Activated B cell treated with CpG ODN at 0.5 μM for 24 hours (primary cell): ENCODE data around the gene MUC2. TPM values are rescaled to one million over a fixed set of nuclear protein-coding genes. Genes with fewer than 3 reads are reported as not detected.
A peak's percentile ranks its signal among the peaks of the same experiment; 100 is the strongest.

Experiments used
- ATAC-seq: fragments of 200-7000 bp; cut with Tn5 transposase; one replicate; pipeline ENCODE4 v1.10.0; 2021; ENCODE audit warnings: low read depth, mild to moderate bottlenecking, moderate library complexity
- CTCF ChIA-PET: fragments of 350-600 bp; sonication (Branson Sonifier 250); formaldehyde crosslinking; loops from one replicate; lab custom pipeline; 2021; ENCODE audit warnings: antibody characterized with exemption; lab: Charles Lee
- POLR2A ChIA-PET: fragments of 350-600 bp; sonication (Branson Sonifier 250); formaldehyde crosslinking; loops from one replicate; lab custom pipeline; 2021; ENCODE audit warnings: antibody characterized with exemption; lab: Charles Lee
- DNase-seq: peaks from one replicate; pipeline ENCODE4 v3.0.0; 2022
- H3K27ac Mint-ChIP-seq: one replicate; pipeline ENCODE4 v1.8.0; 2020; ENCODE audit warnings: mixed read lengths
- H3K27me3 Mint-ChIP-seq: one replicate; pipeline ENCODE4 v1.8.0; 2021; ENCODE audit warnings: mixed read lengths
- H3K36me3 Mint-ChIP-seq: one replicate; pipeline ENCODE4 v1.8.0; 2021; ENCODE audit warnings: low read depth, mixed read lengths
- H3K4me1 Mint-ChIP-seq: one replicate; pipeline ENCODE4 v1.8.0; 2021; ENCODE audit warnings: mixed read lengths
- H3K4me3 Mint-ChIP-seq: one replicate; pipeline ENCODE4 v1.8.0; 2020; ENCODE audit warnings: mild to moderate bottlenecking, mixed read lengths
- H3K9me3 Mint-ChIP-seq: one replicate; pipeline ENCODE4 v1.8.0; 2020; ENCODE audit warnings: mixed read lengths
- CTCF ChIP-seq: fragments of 200-600 bp; IDR thresholded peaks from one replicate; pipeline ENCODE4 v1.8.0; 2022; ENCODE audit warnings: antibody characterized with exemption, mild to moderate bottlenecking
- intact Hi-C: fragments of 100-400 bp; cut with micrococcal nuclease; formaldehyde crosslinking; loops from one replicate; pipeline ENCODE4 v1.15.1; 2024
- total RNA-seq: library from RNA; stranded (reverse); gene quantifications from 2 replicates; pipeline ENCODE4 v1.2.3, GENCODE V29; 2022

The MUC2 gene
- total RNA-seq, 1 donor from 2014 or later: not detected

- peaks cover 8% of the 10 kb centered on the region for H3K9me3 Mint-ChIP-seq
- no peaks in the 10 kb centered on the region for H3K36me3 Mint-ChIP-seq
- peaks cover 6% of the 10 kb centered on the region for H3K27me3 Mint-ChIP-seq
- DNase-seq (peak; percentile 12), ATAC-seq (no peak)
- CTCF ChIA-PET: no interaction called here
- POLR2A ChIA-PET: no interaction called here
- no peak overlapping the region for H3K27ac Mint-ChIP-seq
- no peak for TF ChIP-seq CTCF
- H3K4me1 Mint-ChIP-seq: no peaks in the 10 kb centered on the region
- H3K4me3 Mint-ChIP-seq: no peak overlapping the region
- intact Hi-C loops: no loop called here
These were observed 47.4 kb downstream of the MUC2 start for GRCh38 chr11:1121813-1122663.

GRCh38 chr11:1122664-1123002 lies 48.0 kb downstream of the MUC2 start:
- DNase-seq (no peak), ATAC-seq (no peak)
- peaks cover 6% of the 10 kb centered on the region for H3K27me3 Mint-ChIP-seq
- H3K27ac Mint-ChIP-seq: no peak overlapping the region
- peaks cover 8% of the 10 kb centered on the region for H3K9me3 Mint-ChIP-seq
- POLR2A ChIA-PET: no interaction called here
- CTCF ChIA-PET: no interaction called here
- H3K4me3 Mint-ChIP-seq: no peak overlapping the region
- no peaks in the 10 kb centered on the region for H3K4me1 Mint-ChIP-seq
- intact Hi-C loops: no loop called here
- H3K36me3 Mint-ChIP-seq: no peaks in the 10 kb centered on the region
- TF ChIP-seq CTCF: no peak

- peak; percentile 11 for DNase-seq
- Mint-ChIP-seq H3K4me3 (no peak overlapping the region), H3K27ac (no peak overlapping the region), H3K9me3 (peaks cover 8% of the 10 kb centered on the region), H3K27me3 (peaks cover 4% of the 10 kb centered on the region), H3K4me1 (no peaks in the 10 kb centered on the region), H3K36me3 (no peaks in the 10 kb centered on the region)
- TF ChIP-seq CTCF: no peak
- CTCF ChIA-PET: no interaction called here
- ATAC-seq: peak; percentile 14
- intact Hi-C loops: no loop called here
- POLR2A ChIA-PET: no interaction called here
These were observed 49.3 kb downstream of the MUC2 start for GRCh38 chr11:1123970-1124369.

Other genes with a start within 250 kb of the MUC2 start
- gene CRACR2B, start 247.0 kb upstream of the MUC2 start, total RNA-seq: 4.1 and 4.5 TPM in 2 replicates
- 14.4 and 14.5 TPM in 2 replicates for gene CD151, start 241.9 kb upstream of the MUC2 start, total RNA-seq
- 83.9 and 90.2 TPM in 2 replicates for gene POLR2L, start 232.3 kb upstream of the MUC2 start, total RNA-seq
- gene TSPAN4, start 232.0 kb upstream of the MUC2 start, total RNA-seq: 2.2 and 2.3 TPM in 2 replicates
- gene CHID1, start 164.1 kb upstream of the MUC2 start, total RNA-seq: 43.9 and 45.7 TPM in 2 replicates
- 49.6 and 54.3 TPM in 2 replicates for gene AP2A2, start 149.0 kb upstream of the MUC2 start, total RNA-seq
- gene MUC6, start 38.2 kb upstream of the MUC2 start, total RNA-seq: not detected in 2 replicates
- gene MUC5AC, start 83.1 kb downstream of the MUC2 start, total RNA-seq: not detected in 2 replicates
- gene MUC5B, start 148.2 kb downstream of the MUC2 start, total RNA-seq: not detected in 2 replicates
- gene TOLLIP, start 234.8 kb downstream of the MUC2 start, total RNA-seq: 40.5 and 46.4 TPM in 2 replicates